ENCODE results near the gene SNX2. TPM values are rescaled to one million over a fixed set of nuclear protein-coding genes. Genes with fewer than 3 reads are reported as not detected.

The SNX2 gene
- total RNA-seq, 4 donors from 2014 or later: 78.6 to 141 (median 118) TPM

DNA sequence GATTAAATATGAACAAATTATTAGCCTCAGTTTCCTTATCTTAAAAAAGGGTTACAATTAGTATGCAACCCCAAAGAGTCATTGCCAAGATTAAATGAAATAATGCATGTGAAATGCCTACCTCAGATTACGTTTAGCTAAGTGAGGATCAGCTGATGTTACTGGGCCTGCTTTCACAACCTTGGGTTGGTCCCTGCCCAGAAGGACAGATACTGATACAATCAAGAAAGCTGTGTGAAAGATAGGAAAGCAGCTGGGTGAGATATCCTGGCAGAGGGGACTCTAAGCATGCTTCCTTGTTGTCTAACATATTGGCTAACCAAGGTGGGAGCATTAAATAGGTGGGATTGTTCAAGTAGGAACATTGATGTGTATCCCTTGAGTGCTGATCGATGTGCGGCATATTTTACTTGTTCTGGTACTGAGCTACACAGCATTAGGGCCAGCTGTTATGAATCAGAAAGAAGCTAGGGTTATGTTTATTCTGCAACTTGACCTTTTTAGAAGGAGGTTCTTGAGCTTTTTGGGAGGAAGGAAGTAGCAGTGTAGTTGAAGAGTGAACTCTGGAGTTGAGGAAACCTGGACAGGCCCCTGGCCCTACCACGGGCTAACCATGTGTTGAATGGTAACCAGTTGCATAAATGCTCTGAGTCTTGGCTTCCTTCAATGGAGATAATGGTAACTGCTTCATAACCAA, 99.4 kb downstream of the SNX2 start:
- TF ChIP-seq, protein P1, sequence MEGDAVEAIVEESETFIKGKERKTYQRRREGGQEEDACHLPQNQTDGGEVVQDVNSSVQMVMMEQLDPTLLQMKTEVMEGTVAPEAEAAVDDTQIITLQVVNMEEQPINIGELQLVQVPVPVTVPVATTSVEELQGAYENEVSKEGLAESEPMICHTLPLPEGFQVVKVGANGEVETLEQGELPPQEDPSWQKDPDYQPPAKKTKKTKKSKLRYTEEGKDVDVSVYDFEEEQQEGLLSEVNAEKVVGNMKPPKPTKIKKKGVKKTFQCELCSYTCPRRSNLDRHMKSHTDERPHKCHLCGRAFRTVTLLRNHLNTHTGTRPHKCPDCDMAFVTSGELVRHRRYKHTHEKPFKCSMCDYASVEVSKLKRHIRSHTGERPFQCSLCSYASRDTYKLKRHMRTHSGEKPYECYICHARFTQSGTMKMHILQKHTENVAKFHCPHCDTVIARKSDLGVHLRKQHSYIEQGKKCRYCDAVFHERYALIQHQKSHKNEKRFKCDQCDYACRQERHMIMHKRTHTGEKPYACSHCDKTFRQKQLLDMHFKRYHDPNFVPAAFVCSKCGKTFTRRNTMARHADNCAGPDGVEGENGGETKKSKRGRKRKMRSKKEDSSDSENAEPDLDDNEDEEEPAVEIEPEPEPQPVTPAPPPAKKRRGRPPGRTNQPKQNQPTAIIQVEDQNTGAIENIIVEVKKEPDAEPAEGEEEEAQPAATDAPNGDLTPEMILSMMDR (IDR thresholded peaks at IDR 0.05; ENCODE audit: low read depth): no peak

DNA sequence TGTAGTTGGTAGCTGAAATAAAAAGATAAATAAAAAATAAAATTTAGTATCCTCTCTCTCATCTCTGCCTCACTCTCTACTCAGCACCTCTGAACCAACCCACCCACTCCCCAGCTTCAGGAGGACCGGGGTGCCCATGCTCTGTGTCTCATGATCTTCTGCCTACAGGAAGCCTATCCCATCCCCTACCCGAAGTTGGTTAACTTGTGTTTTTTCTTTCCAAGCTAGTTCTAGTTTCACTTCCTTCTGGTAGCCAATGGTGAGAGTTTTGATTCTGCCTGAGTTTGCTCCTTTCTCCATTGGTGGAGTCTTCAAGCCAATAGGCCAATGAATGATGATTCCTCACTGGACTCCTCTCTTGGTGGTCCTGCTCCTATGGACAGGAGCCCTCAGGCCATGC, 102.6 kb downstream of the SNX2 start:
- TF ChIP-seq, protein P1 (IDR thresholded peaks at IDR 0.05; ENCODE audit: low read depth): no peak

DNA sequence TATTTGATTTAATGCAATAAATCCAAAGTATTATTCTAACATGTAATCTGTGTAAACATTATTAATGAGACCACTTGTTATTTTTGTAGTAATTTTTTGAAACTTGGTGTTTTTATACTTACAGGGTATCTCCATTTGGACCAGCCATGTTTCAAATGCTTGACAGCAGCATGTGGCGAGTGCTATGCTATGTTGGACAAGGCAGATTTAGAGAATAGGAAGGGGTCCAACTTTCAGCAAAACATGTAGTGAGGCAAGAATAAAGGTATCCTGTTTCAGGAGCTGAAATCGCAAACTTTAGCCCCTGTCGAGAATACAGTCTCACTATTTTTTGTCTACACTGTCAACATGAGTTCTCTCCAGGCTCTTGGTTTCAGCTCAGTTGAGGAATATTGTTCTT, 104.2 kb downstream of the SNX2 start:
- TF ChIP-seq, protein P1 (IDR thresholded peaks at IDR 0.05; ENCODE audit: low read depth): no peak

Other genes starting within 250 kb of the SNX2 start
- gene SNX24, start 70.5 kb downstream of the SNX2 start, total RNA-seq: 10 to 100 TPM in 3 of 4 donors, 1 to 10 TPM in 1; 5.8 to 33.9 (median 28.8) TPM